Uterus (tissue), 4 donors: Measurements from ENCODE around the gene CDC37. TPM values are rescaled to one million over a fixed set of nuclear protein-coding genes. Genes with fewer than 3 reads are reported as not detected.
"Not testable (repeated sequence)": the region's sequence is repeated elsewhere in the genome, so short reads cannot be mapped to it uniquely, and the experiment has no call there.

Experiments
- DNase-seq, 2 donors: peaks; one replicate each; pipeline ENCODE4 v3.0.0-alpha.2; 2019 to 2020
- H3K27ac ChIP-seq, 2 donors: fragments of 200-600 bp; sonication (generic); 1 replicate in 1 of 2; 2 replicates in 1 of 2; pipeline ENCODE4 v1.5.1; 2016 to 2018
- H3K27me3 ChIP-seq, 2 donors: fragments of 200-600 bp; sonication (generic); one replicate each; pipeline ENCODE4 v1.5.1; 2018 to 2019; ENCODE audit warnings: control low read depth in 1 of 2
- H3K36me3 ChIP-seq, 2 donors: fragments of 200-600 bp; sonication (generic); one replicate each; pipeline ENCODE4 v1.5.1; 2019; ENCODE audit warnings: control low read depth in 1 of 2
- H3K4me1 ChIP-seq, 2 donors: fragments of 200-600 bp; sonication (generic); one replicate each; pipeline ENCODE4 v1.5.1; 2018 to 2019; ENCODE audit warnings: control low read depth in 1 of 2
- H3K4me3 ChIP-seq, 2 donors: fragments of 200-600 bp; sonication (generic); 1 replicate in 1 of 2; 2 replicates in 1 of 2; pipeline ENCODE4 v1.5.1; 2018 to 2019; ENCODE audit warnings: mild to moderate bottlenecking in 1 of 2
- H3K9me3 ChIP-seq, 2 donors: fragments of 200-600 bp; sonication (generic); one replicate each; pipeline ENCODE4 v1.5.1; 2019; ENCODE audit warnings: control low read depth in 1 of 2
- POLR2A ChIP-seq, 2 donors: fragments of 450-650 bp; IDR thresholded peaks; one replicate each; pipeline ENCODE4 v1.6.1; 2016; ENCODE audit warnings: antibody characterized with exemption in 2 of 2, mild to moderate bottlenecking in 1 of 2, moderate library complexity in 1 of 2
- intact Hi-C: fragments of 100-400 bp; cut with DNase I; formaldehyde crosslinking; loops from one replicate; pipeline ENCODE4 v1.15.1; 2023; ENCODE audit warnings: low total_unique reads
- total RNA-seq, 4 donors: library from RNA; depleted of rRNA in 3 of 4; stranded (reverse); fragments of >200 nt in 3 of 4; gene quantifications; one replicate each; pipeline versions ENCODE4 v1.1.0 to v1.2.4, GENCODE V29; 2014 to 2023
- TF ChIP-seq, protein P1 (sequence below), 4 experiments: fragments of 200-600 bp in 2 of 4; fragments of 450-650 bp in 2 of 4; sonication (generic) in 2 of 4; IDR thresholded peaks; one replicate each; pipeline ENCODE4 v1.5.1; 2016 to 2019; ENCODE audit warnings: antibody characterized with exemption in 4 of 4, mild to moderate bottlenecking in 2 of 4, moderate library complexity in 1 of 4
- donor health status: DM: yes; HTN: yes; CAD: no.

CDC37 gene
- total RNA-seq, 4 donors from 2014 or later: 41.5 to 163 (median 129) TPM

DNA sequence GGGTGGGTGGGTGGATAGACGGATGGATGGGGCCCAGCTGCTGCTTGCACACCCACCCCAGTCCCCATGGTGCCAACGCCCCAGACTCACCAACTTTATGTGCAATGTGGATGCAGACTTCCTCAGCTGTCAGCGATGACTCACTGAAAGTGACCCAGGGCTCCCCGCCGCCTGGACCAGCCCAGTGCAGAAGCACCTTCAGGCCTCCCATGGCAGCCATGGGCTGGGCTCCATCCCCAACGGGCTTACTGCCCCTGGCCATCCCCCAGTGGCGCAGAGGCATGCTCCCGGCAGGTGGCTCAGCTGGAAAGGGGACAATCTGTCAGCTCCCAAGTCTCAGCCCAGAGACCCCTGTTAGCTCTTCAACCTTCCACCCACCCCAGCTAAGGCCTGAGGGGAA is 25.2 kb downstream of the CDC37 start:
- Histone ChIP-seq H3K36me3 (no peaks in the 10 kb centered on the region), H3K4me1 (no peaks in the 10 kb centered on the region), H3K9me3 (no peaks in the 10 kb centered on the region), H3K27me3 (no peaks in the 10 kb centered on the region), H3K27ac (no peak overlapping the region), H3K4me3 (no peak overlapping the region)
- intact Hi-C loops: no loop called here
- DNase-seq: no peak
- TF ChIP-seq, protein P1, sequence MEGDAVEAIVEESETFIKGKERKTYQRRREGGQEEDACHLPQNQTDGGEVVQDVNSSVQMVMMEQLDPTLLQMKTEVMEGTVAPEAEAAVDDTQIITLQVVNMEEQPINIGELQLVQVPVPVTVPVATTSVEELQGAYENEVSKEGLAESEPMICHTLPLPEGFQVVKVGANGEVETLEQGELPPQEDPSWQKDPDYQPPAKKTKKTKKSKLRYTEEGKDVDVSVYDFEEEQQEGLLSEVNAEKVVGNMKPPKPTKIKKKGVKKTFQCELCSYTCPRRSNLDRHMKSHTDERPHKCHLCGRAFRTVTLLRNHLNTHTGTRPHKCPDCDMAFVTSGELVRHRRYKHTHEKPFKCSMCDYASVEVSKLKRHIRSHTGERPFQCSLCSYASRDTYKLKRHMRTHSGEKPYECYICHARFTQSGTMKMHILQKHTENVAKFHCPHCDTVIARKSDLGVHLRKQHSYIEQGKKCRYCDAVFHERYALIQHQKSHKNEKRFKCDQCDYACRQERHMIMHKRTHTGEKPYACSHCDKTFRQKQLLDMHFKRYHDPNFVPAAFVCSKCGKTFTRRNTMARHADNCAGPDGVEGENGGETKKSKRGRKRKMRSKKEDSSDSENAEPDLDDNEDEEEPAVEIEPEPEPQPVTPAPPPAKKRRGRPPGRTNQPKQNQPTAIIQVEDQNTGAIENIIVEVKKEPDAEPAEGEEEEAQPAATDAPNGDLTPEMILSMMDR (IDR thresholded peaks at IDR 0.05): no peak
- TF ChIP-seq POLR2A (IDR thresholded peaks at IDR 0.05): no peak

DNA sequence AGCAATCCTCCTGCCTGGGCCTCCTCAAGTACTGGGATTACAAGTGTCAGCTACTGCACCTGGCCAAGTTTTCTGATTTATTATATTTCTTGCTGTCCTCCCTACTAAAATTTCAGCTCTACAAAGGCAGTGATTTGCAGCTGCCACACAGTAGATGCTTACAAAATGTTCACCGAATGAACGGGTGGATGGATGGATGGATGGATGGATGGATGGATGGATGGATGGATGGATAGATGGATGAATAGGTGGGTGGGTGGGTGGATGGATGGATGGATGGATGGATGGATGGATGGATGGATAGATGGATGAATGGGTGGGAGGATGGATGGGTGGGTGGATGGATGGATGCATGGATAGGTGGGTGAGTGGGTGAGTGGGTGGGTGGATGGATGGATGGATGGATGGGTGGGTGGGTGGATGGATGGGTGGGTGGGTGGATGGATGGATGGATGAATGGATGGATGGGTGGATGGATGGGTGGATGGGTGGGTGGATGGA is 26.2 kb downstream of the CDC37 start:
- H3K27ac ChIP-seq, H3K36me3 ChIP-seq, DNase-seq, H3K27me3 ChIP-seq, H3K9me3 ChIP-seq, H3K4me3 ChIP-seq, H3K4me1 ChIP-seq, intact Hi-C loops: not testable (repeated sequence)

DNA sequence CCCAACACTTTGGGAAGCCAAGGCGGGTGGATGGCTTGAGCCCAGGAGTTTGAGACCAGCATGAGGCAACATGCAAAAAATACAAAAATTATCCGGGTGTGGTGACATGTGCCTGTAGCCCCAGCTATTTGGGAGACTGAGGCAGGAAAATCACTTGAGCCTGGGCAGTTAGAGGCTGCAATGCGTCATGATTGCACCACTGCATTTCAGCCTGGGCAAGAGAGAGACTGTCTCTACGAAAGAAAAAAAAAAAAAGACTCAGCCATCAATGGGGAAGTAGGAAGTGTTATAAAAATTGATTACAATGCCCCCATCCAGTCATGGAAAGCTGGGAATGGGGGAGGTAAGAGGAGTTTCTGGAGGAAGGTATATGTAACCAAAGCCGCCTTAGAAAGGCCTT is 28.4 kb downstream of the CDC37 start:
- H3K9me3 ChIP-seq: no peaks in the 10 kb centered on the region
- H3K36me3 ChIP-seq: no peaks in the 10 kb centered on the region
- no peak for DNase-seq
- H3K4me3 ChIP-seq: no peak overlapping the region
- TF ChIP-seq, protein P1 (IDR thresholded peaks at IDR 0.05): no peak
- TF ChIP-seq POLR2A (IDR thresholded peaks at IDR 0.05): no peak
- no peaks in the 10 kb centered on the region for H3K4me1 ChIP-seq
- no peaks in the 10 kb centered on the region for H3K27me3 ChIP-seq
- H3K27ac ChIP-seq: no peak overlapping the region
- intact Hi-C loops: no loop called here

DNA sequence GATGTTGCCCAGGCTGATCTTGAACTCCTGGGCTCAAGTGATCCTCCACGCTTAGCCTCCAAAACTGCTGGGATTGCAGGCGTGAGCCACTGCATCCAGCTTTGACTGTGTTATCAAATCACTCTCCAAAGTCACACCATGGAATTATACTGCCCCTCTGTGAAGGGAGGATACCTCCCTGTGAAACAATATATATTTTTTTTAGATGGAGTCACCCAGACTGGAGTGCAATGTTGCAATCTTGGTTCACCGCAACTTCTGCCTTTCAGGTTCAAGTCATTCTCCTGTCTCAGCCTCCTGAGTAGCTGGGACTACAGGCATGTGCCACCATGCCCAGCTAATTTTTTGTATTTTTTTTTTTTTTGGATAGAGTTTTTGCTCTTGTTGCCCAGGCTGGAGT is 30.7 kb downstream of the CDC37 start:
- Histone ChIP-seq H3K9me3 (no peaks in the 10 kb centered on the region), H3K27me3 (no peaks in the 10 kb centered on the region), H3K4me1 (no peaks in the 10 kb centered on the region), H3K27ac (no peak overlapping the region), H3K36me3 (no peaks in the 10 kb centered on the region), H3K4me3 (no peak overlapping the region)
- intact Hi-C loops: no loop called here
- DNase-seq: no peak
- no peak for TF ChIP-seq POLR2A (IDR thresholded peaks at IDR 0.05)
- TF ChIP-seq, protein P1 (IDR thresholded peaks at IDR 0.05): no peak

DNA sequence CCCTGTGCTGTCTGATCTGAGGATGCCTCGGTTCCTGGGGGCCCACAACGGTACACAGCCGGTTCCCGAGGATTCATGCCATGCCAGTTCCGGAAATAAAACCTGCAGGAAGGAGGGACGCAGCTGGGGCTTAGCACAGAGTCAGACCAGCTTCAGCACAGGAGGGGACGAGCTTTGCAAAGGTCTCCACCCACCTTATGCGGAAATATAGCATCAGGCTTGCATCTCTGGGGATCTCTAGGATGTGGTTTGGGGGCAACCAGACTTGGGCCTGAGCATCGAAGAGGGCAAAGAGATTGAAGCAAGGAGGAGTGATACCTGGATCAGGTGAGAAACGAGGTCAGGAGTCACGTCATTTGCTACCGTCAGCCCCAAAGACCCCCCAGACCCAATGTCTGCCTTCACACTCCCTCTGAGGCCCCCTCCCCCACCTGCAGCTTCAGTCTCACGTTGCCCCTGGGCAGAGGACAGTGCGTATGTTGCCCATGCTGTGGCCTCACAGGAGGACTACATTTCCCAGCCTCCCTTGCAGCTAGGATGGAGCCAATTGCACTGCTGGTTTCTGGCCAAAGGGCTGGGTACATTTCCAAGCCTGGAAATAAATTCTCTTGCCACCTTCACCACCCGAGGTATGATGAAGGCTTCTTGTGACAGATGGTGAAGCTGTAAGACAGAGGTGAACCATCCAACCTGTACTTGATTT is 35.1 kb downstream of the CDC37 start:
- Histone ChIP-seq H3K27ac (no peak overlapping the region), H3K36me3 (no peaks in the 10 kb centered on the region), H3K27me3 (no peaks in the 10 kb centered on the region), H3K4me1 (no peaks in the 10 kb centered on the region), H3K9me3 (no peaks in the 10 kb centered on the region), H3K4me3 (no peak overlapping the region)
- intact Hi-C loops: no loop called here
- no peak for TF ChIP-seq POLR2A (IDR thresholded peaks at IDR 0.05)
- TF ChIP-seq, protein P1 (IDR thresholded peaks at IDR 0.05): no peak
- no peak for DNase-seq

DNA sequence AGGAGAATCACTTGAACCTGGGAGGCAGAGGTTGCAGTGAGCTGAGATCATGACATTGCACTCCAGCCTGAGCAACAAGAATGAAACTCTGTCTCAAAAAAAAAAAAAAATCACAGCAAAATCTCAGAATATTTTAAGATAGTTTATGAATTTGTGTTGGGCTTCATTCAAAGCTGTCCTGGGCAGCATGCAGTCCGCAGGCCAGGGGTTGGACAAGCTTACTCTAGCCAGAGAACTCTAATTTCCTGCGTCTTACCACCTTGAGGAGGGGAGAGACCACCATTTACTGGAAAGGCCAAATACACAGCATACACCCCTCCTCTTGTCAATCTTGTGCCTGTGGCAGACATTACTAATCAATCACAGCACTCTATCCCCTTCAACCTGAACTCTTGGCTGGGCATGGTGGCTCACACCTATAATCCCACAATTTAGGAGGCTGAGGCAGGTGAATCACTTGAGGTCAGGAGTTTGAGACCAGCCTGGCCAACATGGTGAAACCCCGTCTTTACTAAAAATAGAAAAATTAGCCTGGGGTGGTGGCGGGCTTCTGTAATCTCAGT is 36.3 kb downstream of the CDC37 start:
- intact Hi-C loops, H3K4me3 ChIP-seq, H3K27me3 ChIP-seq, DNase-seq, H3K9me3 ChIP-seq, H3K36me3 ChIP-seq, H3K27ac ChIP-seq, H3K4me1 ChIP-seq: not testable (repeated sequence)
